Fibroblast of lung (primary cell): ENCODE measurements around the gene C3orf18. TPM values are rescaled to one million over a fixed set of nuclear protein-coding genes. Genes with fewer than 3 reads are reported as not detected.

Source experiments
- DNase-seq, 2 donors: peaks; one replicate each; pipeline versions ENCODE4 v3.0.0 to v3.0.0-alpha.2; 2010; ENCODE audit warnings: low read depth in 2 of 2
- H2AFZ ChIP-seq: 2 replicates; pipeline ENCODE4 v1.5.1; 2012; ENCODE audit warnings: low read length, control low read depth, inconsistent platforms
- H3K27ac ChIP-seq: 2 replicates; pipeline ENCODE4 v1.5.1; 2011; ENCODE audit warnings: low read length, control low read depth; ENCODE audit not compliant: insufficient read depth
- H3K27me3 ChIP-seq: 2 replicates; pipeline ENCODE4 v1.5.1; 2011; ENCODE audit warnings: mild to moderate bottlenecking, low read length; ENCODE audit not compliant: control insufficient read depth, insufficient read depth
- H3K36me3 ChIP-seq: 2 replicates; pipeline ENCODE4 v1.5.1; 2011; ENCODE audit warnings: low read length; ENCODE audit not compliant: control insufficient read depth, insufficient read depth
- H3K4me1 ChIP-seq: 2 replicates; pipeline ENCODE4 v1.5.1; 2011; ENCODE audit warnings: low read length; ENCODE audit not compliant: control insufficient read depth, insufficient read depth; ENCODE audit errors: extremely low read depth
- H3K4me2 ChIP-seq: 2 replicates; pipeline ENCODE4 v1.5.1; 2011; ENCODE audit warnings: low read length, control low read depth; ENCODE audit not compliant: insufficient read depth; ENCODE audit errors: extremely low read depth
- H3K4me3 ChIP-seq, 4 experiments: fragments of 200-600 bp in 1 of 4; sonication (generic) in 1 of 4; replicated peaks in 1 of 4; 2 replicates each; pipeline ENCODE4 v1.5.1; 2011 to 2016; ENCODE audit warnings: low read length in 4 of 4, low read depth in 3 of 4, mild to moderate bottlenecking in 3 of 4, control low read depth in 2 of 4, inconsistent platforms in 1 of 4, mixed read lengths in 1 of 4; ENCODE audit not compliant: insufficient read depth in 1 of 4; ENCODE audit errors: control extremely low read depth in 1 of 4
- H3K79me2 ChIP-seq: 2 replicates; pipeline ENCODE4 v1.5.1; 2012; ENCODE audit warnings: mild to moderate bottlenecking, low read length, inconsistent platforms; ENCODE audit not compliant: control insufficient read depth, insufficient read depth
- H3K9ac ChIP-seq: 2 replicates; pipeline ENCODE4 v1.5.1; 2011; ENCODE audit warnings: mild to moderate bottlenecking, low read length, control low read depth; ENCODE audit not compliant: insufficient read depth
- H3K9me3 ChIP-seq: 2 replicates; pipeline ENCODE4 v1.5.1; 2012; ENCODE audit warnings: low read depth, low read length; ENCODE audit not compliant: control insufficient read depth, insufficient read depth
- H4K20me1 ChIP-seq: 2 replicates; pipeline ENCODE4 v1.5.1; 2011; ENCODE audit warnings: low read length; ENCODE audit not compliant: control insufficient read depth, insufficient read depth; ENCODE audit errors: extremely low read depth
- EZH2 ChIP-seq: IDR thresholded peaks from 2 replicates; pipeline ENCODE4 v1.5.1; 2012; ENCODE audit warnings: low read length, control low read depth, mild to moderate bottlenecking; ENCODE audit errors: missing control alignments
- polyA plus RNA-seq, 2 donors: library from polyadenylated mRNA; depleted of rRNA in 1 of 2; stranded (reverse) in 1 of 2; unstranded in 1 of 2; fragments of >200 nt; gene quantifications; 2 replicates each; pipeline ENCODE4 v1.2.1, GENCODE V29; 2011 to 2012; ENCODE audit warnings: missing spikeins in 1 of 2
- total RNA-seq: library from RNA; depleted of rRNA; stranded (reverse); fragments of >200 nt; gene quantifications from 2 replicates; pipeline ENCODE4 v1.2.1, GENCODE V29; 2014
- TF ChIP-seq, protein P1 (sequence below), 2 donors: IDR thresholded peaks in 1 of 2; conservative IDR thresholded peaks in 1 of 2; 1 replicate in 1 of 2; 2 replicates in 1 of 2; pipeline ENCODE4 v1.5.1; 2011 to 2012; ENCODE audit warnings: low read length in 2 of 2, control low read depth in 1 of 2, inconsistent platforms in 1 of 2, low read depth in 1 of 2, mild to moderate bottlenecking in 1 of 2

C3orf18 gene
- total and polyA plus RNA-seq, 2 donors (not counting 1 experiment from before 2014, with no cell fraction given), result 8.7 to 25.8 TPM

DNA sequence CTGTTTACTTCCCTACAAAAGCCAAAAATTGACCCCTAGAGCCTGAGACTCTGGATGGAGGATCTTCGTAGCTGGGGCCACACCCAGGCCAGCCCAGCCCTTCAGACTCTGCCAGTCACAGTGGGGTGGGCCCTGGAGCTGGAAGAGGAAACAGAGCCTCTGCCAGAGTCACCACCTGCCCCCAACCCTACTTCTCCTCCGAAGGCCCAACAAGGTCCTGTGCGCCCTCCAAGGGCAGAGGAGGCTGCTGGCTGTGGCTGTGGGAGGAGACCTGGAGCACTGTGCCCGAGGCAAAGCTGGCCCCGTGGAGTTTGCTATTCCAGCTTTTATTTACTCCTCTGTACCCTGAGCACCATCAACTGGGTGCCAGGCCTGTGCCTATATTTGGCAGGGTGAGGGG lies 25.0 kb upstream of the C3orf18 start:
- H3K79me2 ChIP-seq, result no peaks in the 10 kb centered on the region
- no peaks in the 10 kb centered on the region for H3K36me3 ChIP-seq
- H3K9ac ChIP-seq, result no peak overlapping the region
- H3K4me2 ChIP-seq, result no peak overlapping the region
- H3K4me3 ChIP-seq, result no peak overlapping the region
- H3K27me3 ChIP-seq, result no peaks in the 10 kb centered on the region
- H4K20me1 ChIP-seq, result no peaks in the 10 kb centered on the region
- H2AFZ ChIP-seq, result no peak overlapping the region
- H3K27ac ChIP-seq, result no peak overlapping the region
- no peaks in the 10 kb centered on the region for H3K4me1 ChIP-seq
- H3K9me3 ChIP-seq, result no peaks in the 10 kb centered on the region
- no peak for DNase-seq
- TF ChIP-seq EZH2, result no peak
- TF ChIP-seq, protein P1, sequence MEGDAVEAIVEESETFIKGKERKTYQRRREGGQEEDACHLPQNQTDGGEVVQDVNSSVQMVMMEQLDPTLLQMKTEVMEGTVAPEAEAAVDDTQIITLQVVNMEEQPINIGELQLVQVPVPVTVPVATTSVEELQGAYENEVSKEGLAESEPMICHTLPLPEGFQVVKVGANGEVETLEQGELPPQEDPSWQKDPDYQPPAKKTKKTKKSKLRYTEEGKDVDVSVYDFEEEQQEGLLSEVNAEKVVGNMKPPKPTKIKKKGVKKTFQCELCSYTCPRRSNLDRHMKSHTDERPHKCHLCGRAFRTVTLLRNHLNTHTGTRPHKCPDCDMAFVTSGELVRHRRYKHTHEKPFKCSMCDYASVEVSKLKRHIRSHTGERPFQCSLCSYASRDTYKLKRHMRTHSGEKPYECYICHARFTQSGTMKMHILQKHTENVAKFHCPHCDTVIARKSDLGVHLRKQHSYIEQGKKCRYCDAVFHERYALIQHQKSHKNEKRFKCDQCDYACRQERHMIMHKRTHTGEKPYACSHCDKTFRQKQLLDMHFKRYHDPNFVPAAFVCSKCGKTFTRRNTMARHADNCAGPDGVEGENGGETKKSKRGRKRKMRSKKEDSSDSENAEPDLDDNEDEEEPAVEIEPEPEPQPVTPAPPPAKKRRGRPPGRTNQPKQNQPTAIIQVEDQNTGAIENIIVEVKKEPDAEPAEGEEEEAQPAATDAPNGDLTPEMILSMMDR (conservative IDR thresholded peaks at IDR 0.05 in 1 of 2, IDR thresholded peaks at IDR 0.05 in 1 of 2; ENCODE audit: low read depth in 1 of 2, low read length in 2 of 2), result no peak

DNA sequence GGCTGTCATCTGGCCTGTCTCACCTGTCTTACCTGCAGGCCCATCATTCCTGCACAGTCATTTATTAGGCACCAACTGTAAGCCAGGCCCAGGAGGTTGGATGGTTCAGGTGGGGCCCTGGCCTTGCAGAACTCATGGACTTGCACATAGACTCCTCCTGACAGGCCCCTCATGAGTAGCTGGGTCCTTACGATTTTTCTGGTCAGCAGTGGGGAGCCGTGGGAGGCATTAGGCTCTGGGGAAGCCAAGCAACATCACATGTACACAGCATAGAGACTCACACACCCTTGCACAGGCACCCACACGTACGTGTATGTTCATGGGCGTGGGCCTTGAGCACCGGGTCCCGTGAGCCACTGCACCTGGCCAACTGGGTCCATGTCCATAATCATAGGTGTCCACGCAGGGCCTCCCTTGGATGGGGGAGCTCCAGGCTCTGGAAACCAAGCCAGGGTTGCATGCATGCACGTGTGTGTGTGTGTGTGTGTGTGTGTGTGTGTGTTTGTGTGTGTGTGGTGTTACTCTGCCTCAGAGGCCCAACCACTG lies 23.7 kb upstream of the C3orf18 start:
- Histone ChIP-seq H3K4me3 (no peak overlapping the region), H3K27ac (no peak overlapping the region), H3K79me2 (no peaks in the 10 kb centered on the region), H3K27me3 (no peaks in the 10 kb centered on the region), H2AFZ (no peak overlapping the region), H3K4me2 (no peak overlapping the region), H3K4me1 (no peaks in the 10 kb centered on the region), H3K9me3 (no peaks in the 10 kb centered on the region), H3K9ac (no peak overlapping the region), H4K20me1 (no peaks in the 10 kb centered on the region), H3K36me3 (no peaks in the 10 kb centered on the region)
- DNase-seq, result no peak
- TF ChIP-seq, protein P1 (conservative IDR thresholded peaks at IDR 0.05 in 1 of 2, IDR thresholded peaks at IDR 0.05 in 1 of 2; ENCODE audit: low read depth in 1 of 2, low read length in 2 of 2), result no peak
- TF ChIP-seq EZH2, result no peak

DNA sequence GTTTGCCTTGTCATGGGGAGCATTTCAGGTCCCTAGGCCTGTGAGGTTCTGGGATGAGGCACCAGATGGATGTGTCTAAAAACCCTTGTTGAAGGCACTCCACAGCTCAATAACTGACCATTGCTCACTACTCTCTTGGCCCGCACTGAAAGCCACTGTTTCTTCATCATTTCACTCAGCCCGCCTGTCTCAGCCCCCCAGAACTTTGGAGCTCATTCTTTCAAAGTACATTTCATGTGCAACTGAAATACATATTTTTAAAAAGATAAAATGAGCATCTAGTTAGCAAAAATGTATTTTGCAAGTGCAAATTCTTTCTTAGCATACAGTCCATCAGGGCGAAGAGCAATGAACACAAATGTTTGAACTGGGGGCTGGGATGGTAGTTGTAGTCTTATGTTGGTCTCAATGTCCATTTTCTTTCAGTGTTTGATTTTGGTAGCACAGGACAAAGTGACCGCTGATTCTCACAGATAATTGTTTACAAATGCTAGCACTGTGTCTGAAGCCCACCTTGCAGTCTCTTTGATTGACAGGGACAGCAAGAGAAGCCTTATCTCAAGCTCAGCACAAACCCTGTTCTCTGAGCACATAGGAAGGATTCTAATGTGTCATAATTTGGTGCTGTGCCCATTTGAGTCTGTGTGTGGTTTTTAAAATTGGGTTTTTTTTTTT lies 21.3 kb upstream of the C3orf18 start:
- peak; percentile 18 to 27 for DNase-seq
- TF ChIP-seq, protein P1 (conservative IDR thresholded peaks at IDR 0.05 in 1 of 2, IDR thresholded peaks at IDR 0.05 in 1 of 2; ENCODE audit: low read depth in 1 of 2, low read length in 2 of 2), result no peak
- no peak for TF ChIP-seq EZH2

More for the DNA sequence above, 21.3 kb upstream of the C3orf18 start:
- H4K20me1 ChIP-seq, result no peaks in the 10 kb centered on the region
- H3K79me2 ChIP-seq, result no peaks in the 10 kb centered on the region
- no peak overlapping the region for H3K27ac ChIP-seq
- H3K4me2 ChIP-seq, result no peak overlapping the region
- no peak overlapping the region for H3K4me3 ChIP-seq
- H3K36me3 ChIP-seq, result no peaks in the 10 kb centered on the region
- H3K27me3 ChIP-seq, result no peaks in the 10 kb centered on the region
- H3K4me1 ChIP-seq, result no peaks in the 10 kb centered on the region
- H2AFZ ChIP-seq, result no peak overlapping the region
- H3K9ac ChIP-seq, result no peak overlapping the region
- H3K9me3 ChIP-seq, result no peaks in the 10 kb centered on the region
